GM12878 (cell line): ENCODE measurements around the gene ZGLP1. TPM values are rescaled to one million over a fixed set of nuclear protein-coding genes. Genes with fewer than 3 reads are reported as not detected.
A peak's percentile ranks its signal among the peaks of the same experiment; 100 is the strongest.

ENCODE experiments used
- ATAC-seq: fragments of 200-7000 bp; cut with Tn5 transposase; 3 replicates; pipeline ENCODE4 v1.9.1; 2020; ENCODE audit warnings: mild to moderate bottlenecking, moderate library complexity
- BruUV-seq: library from RNA; stranded (reverse); fragments of 400-500 nt; replicated peaks from 2 replicates; lab custom pipeline; 2021; lab: Mats Ljungman, UMichigan
- CTCF ChIA-PET: fragments of 300-600 bp; sonication (Branson Sonifier 250); formaldehyde crosslinking; extraction: SDS; loops from one replicate; lab custom pipeline; 2021; ENCODE audit warnings: inconsistent platforms; lab: Yijun Ruan, JAX
- POLR2A ChIA-PET: fragments of 350-600 bp; formaldehyde crosslinking; extraction: SDS; loops from one replicate; lab custom pipeline; 2021; ENCODE audit warnings: inconsistent platforms; lab: Charles Lee
- RAD21 ChIA-PET: fragments of 300-600 bp; sonication (Branson Sonifier 250); formaldehyde crosslinking; loops from one replicate; lab custom pipeline; 2023; ENCODE audit warnings: antibody characterized with exemption; ENCODE audit not compliant: unreplicated experiment; lab: Charles Lee
- SMC1A ChIA-PET: fragments of 300-600 bp; sonication (Branson Sonifier 250); formaldehyde crosslinking; loops from one replicate; lab custom pipeline; 2023; ENCODE audit not compliant: unreplicated experiment, uncharacterized antibody; lab: Charles Lee
- DNase-seq: peaks from one replicate; pipeline ENCODE4 v3.0.0-alpha.2; 2011; ENCODE audit warnings: low read depth, low spot score
- FAIRE-seq: peaks from 3 replicates; lab custom pipeline; 2011; peaks lifted over from hg19 to GRCh38; lab: Jason Lieb, UNC
- H2AFZ ChIP-seq: 2 replicates; pipeline ENCODE4 v1.6.0; 2011; ENCODE audit warnings: low read depth, low read length, control low read depth; ENCODE audit not compliant: control insufficient read depth
- H3K27ac ChIP-seq: 2 replicates; pipeline ENCODE4 v1.5.1; 2011; ENCODE audit warnings: control low read depth; ENCODE audit not compliant: control insufficient read depth, insufficient read depth
- H3K27me3 ChIP-seq, 2 experiments: replicated peaks in 1 of 2; 2 replicates each; pipeline versions ENCODE4 v1.6.0 to v1.6.1; 2011; ENCODE audit warnings: low read length in 1 of 2; ENCODE audit not compliant: control insufficient read depth in 2 of 2, insufficient read depth in 2 of 2
- H3K36me3 ChIP-seq, 2 experiments: 2 replicates each; pipeline ENCODE4 v1.5.1; 2011; ENCODE audit warnings: low read length in 1 of 2; ENCODE audit not compliant: control insufficient read depth in 2 of 2, insufficient read depth in 2 of 2
- H3K4me1 ChIP-seq: 2 replicates; pipeline ENCODE4 v1.6.1; 2011; ENCODE audit warnings: mild to moderate bottlenecking, low read length, moderate library complexity, mixed read lengths; ENCODE audit not compliant: control insufficient read depth, insufficient read depth
- H3K4me2 ChIP-seq: 2 replicates; pipeline ENCODE4 v1.6.0; 2011; ENCODE audit warnings: control low read depth; ENCODE audit not compliant: control insufficient read depth, insufficient read depth
- H3K4me3 ChIP-seq: fragments of 200-600 bp; sonication (generic); 2 replicates; pipeline ENCODE4 v1.5.1; 2016
- H3K79me2 ChIP-seq: 2 replicates; pipeline ENCODE4 v1.6.0; 2011; ENCODE audit warnings: low read length; ENCODE audit not compliant: control insufficient read depth, insufficient read depth
- H3K9ac ChIP-seq: 2 replicates; pipeline ENCODE4 v1.8.0; 2011; ENCODE audit warnings: low read length, control low read depth, mixed read lengths; ENCODE audit not compliant: control insufficient read depth, insufficient read depth
- H3K9me3 ChIP-seq: replicated peaks from 3 replicates; pipeline ENCODE4 v1.5.1; 2011; ENCODE audit warnings: mild to moderate bottlenecking, low read length; ENCODE audit not compliant: control insufficient read depth, insufficient read depth
- H4K20me1 ChIP-seq: 2 replicates; pipeline ENCODE4 v1.6.0; 2011; ENCODE audit not compliant: control insufficient read depth, insufficient read depth
- ATF2 ChIP-seq: IDR thresholded peaks from 2 replicates; pipeline ENCODE4 v1.6.1; 2012; ENCODE audit warnings: low read length, inconsistent platforms
- CUX1 ChIP-seq: IDR thresholded peaks from 2 replicates; pipeline ENCODE4 v1.6.1; 2012; ENCODE audit warnings: improper control_type of control experiment, low read depth, low read length; ENCODE audit not compliant: insufficient replicate concordance
- MYB ChIP-seq: fragments of 150-350 bp; IDR thresholded peaks from 2 replicates; pipeline ENCODE4 v1.6.1; 2014; ENCODE audit warnings: mild to moderate bottlenecking, low read depth, low read length, borderline replicate concordance
- NFYA ChIP-seq: IDR thresholded peaks from 2 replicates; pipeline ENCODE4 v1.6.1; 2011; ENCODE audit warnings: low read depth, mild to moderate bottlenecking, low read length, improper control_type of control experiment, borderline replicate concordance
- SMC3 ChIP-seq: IDR thresholded peaks from 2 replicates; pipeline ENCODE4 v1.6.1; 2011; ENCODE audit warnings: low read length, improper control_type of control experiment, borderline replicate concordance
- TCF3 ChIP-seq: IDR thresholded peaks from 2 replicates; pipeline ENCODE4 v1.6.1; 2012; ENCODE audit warnings: low read depth, mild to moderate bottlenecking, low read length, borderline replicate concordance; ENCODE audit not compliant: insufficient read depth
- WGBS: methylation state at CpG from one replicate; pipeline ENCODE4 v1.1.6; 2016; ENCODE audit warnings: low lambda C conversion rate; ENCODE audit not compliant: insufficient replicate concordance, insufficient coverage; ENCODE audit errors: missing lambda C conversion rate; 5-methylcytosine and 5-hydroxymethylcytosine counted together
- in situ Hi-C: fragments of 300-500 bp; cut with MboI; formaldehyde crosslinking; loops from 9 replicates; pipeline ENCODE4 v1.14.3; 2018; ENCODE audit warnings: mixed read lengths
- intact Hi-C: fragments of 100-400 bp; cut with micrococcal nuclease; formaldehyde crosslinking; loops from one replicate; pipeline ENCODE4 v1.14.2; 2022; ENCODE audit not compliant: unreplicated experiment
- polyA plus RNA-seq, 11 experiments: library from polyadenylated mRNA; depleted of rRNA in 4 of 11; unstranded in 6 of 11; stranded (reverse) in 5 of 11; fragments of >200 nt; fragmentation: Nextera tagmentation in 4 of 11; fragmentation: Illumina TruSeq in 1 of 11; extraction: Ambion mirVana in 4 of 11; extraction: Trizol in 1 of 11; gene quantifications; 1 replicate in 1 of 11; 2 replicates in 10 of 11; pipeline versions ENCODE4 v1.2.1 to v1.2.3, GENCODE V29; 2011 to 2016; ENCODE audit warnings: inconsistent platforms in 2 of 11, missing spikeins in 2 of 11, low read depth in 1 of 11
- total RNA-seq, 4 experiments: library from RNA; depleted of rRNA in 3 of 4; stranded (reverse); fragments of >200 nt in 3 of 4; fragmentation: Illumina TruSeq in 1 of 4; extraction: Trizol in 1 of 4; gene quantifications; 2 replicates each; pipeline versions ENCODE4 v1.2.1 to v1.2.3, GENCODE V29; 2013 to 2021

ZGLP1 gene
- total and polyA plus RNA-seq, 10 of the 15 experiments (the other 5 are each of a cell fraction or from before 2014, with no cell fraction given) = 0.29 to 5.6 (median 1.3) TPM

DNA sequence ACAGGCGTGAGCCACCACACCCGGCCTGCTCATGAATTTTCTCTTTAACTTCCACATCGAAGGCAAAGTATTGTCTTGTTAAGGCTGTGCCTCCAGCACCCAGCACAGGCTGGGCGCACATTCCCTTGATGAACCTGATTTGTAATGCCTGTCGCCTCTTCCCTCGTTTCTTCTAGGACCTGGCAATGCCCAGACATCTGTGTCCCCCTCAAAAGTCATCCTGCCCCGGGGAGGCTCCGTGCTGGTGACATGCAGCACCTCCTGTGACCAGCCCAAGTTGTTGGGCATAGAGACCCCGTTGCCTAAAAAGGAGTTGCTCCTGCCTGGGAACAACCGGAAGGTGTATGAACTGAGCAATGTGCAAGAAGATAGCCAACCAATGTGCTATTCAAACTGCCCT lies 35.0 kb downstream of the ZGLP1 start:
- ChIA-PET SMC1A (interaction anchor here (1.0 to 8.5 kb wide), 7 partner anchors 12 to 116 kb away, joined by 3 to 158 read pairs (median 5); partner anchors contain the start of genes ICAM4, ICAM5 and TYK2), CTCF (interaction anchor here (0.6 to 11.2 kb wide), 4 partner anchors 15 to 339 kb away, joined by 3 to 370 read pairs (median 4); partner anchors contain the start of genes ICAM5 and TYK2)
- ATAC-seq = no peak
- H2AFZ ChIP-seq = no peak overlapping the region
- TF ChIP-seq NFYA (no peak), CUX1 (no peak), ATF2 (no peak), TCF3 (no peak), MYB (no peak), SMC3 (no peak)
- TF ChIP-seq, all 136 proteins: peak for 0
- in situ Hi-C loops = no loop called here
- Histone ChIP-seq H3K4me2 (peak overlapping the region; percentile 49), H3K27ac (0 out of 2 replicates have a peak overlapping the region, but pooled peaks have one; percentile 4), H3K79me2 (peaks cover 74% of the 10 kb centered on the region), H3K36me3 (peaks cover 13 to 14% of the 10 kb centered on the region in 2 experiments; a peak in 3 of 4 replicates), H3K27me3 (no peaks in the 10 kb centered on the region), H3K9me3 (no peaks in the 10 kb centered on the region), H4K20me1 (no peaks in the 10 kb centered on the region), H3K9ac (peak overlapping the region; percentile 18; the same call in 1 of the 2 replicates), H3K4me3 (peak overlapping the region; percentile 57), H3K4me1 (no peaks in the 10 kb centered on the region; the same call in 1 of the 2 replicates)
- WGBS = 80% methylated on average over 10 of the region's 10 CpGs
- ChIA-PET POLR2A (interaction anchor here (0.6 to 4.7 kb wide), 6 partner anchors 14 to 624 kb away, joined by 3 to 32 read pairs (median 4); partner anchors contain the start of gene ICAM5), RAD21 (interaction anchor here (0.6 to 6.0 kb wide), 4 partner anchors 13 to 131 kb away, joined by 4 to 119 read pairs (median 9); partner anchors contain the start of genes ICAM4 and ICAM5)
- BruUV-seq = no TSS peak
- FAIRE-seq (no peak), DNase-seq (no peak)
- intact Hi-C loops = loop anchor here (5.0 kb wide), 1 partner anchor 58 kb away; the partner anchor contains the start of gene RAVER1
